ENCODE measurements around the gene UPB1.

Gene UPB1

GRCh38 chr22:24566899-24567511 is 71.9 kb downstream of the UPB1 start:
- no peak for DNase-seq

- no peak for DNase-seq
Measured at GRCh38 chr22:24567668-24568067, 72.5 kb downstream of the UPB1 start.

GRCh38 chr22:24571266-24571665 is 76.1 kb downstream of the UPB1 start:
- no peak for DNase-seq

GRCh38 chr22:24576778-24577177 is 81.6 kb downstream of the UPB1 start:
- no peak for DNase-seq
